Mesenchymal stem cell (in vitro differentiated cells and primary cell): Measurements from ENCODE around the gene DLAT.
"Not testable (repeated sequence)": the region's sequence is repeated elsewhere in the genome, so short reads cannot be mapped to it uniquely, and the experiment has no call there.

Source experiments
- DNase-seq: peaks from one replicate; pipeline ENCODE4 v3.0.0-alpha.2; 2013
- H2AFZ ChIP-seq: one replicate; pipeline ENCODE4 v1.6.1; 2013; ENCODE audit warnings: low read depth, mild to moderate bottlenecking, control low read depth, inconsistent platforms, low read length, moderate library complexity
- H2AK5ac ChIP-seq: 2 replicates; pipeline ENCODE4 v1.6.1; 2013; ENCODE audit warnings: low read length, moderate library complexity, mild to moderate bottlenecking, inconsistent platforms; ENCODE audit not compliant: severe bottlenecking
- H2BK120ac ChIP-seq: one replicate; pipeline ENCODE4 v1.6.1; 2013; ENCODE audit warnings: low read depth, mild to moderate bottlenecking, inconsistent platforms, low read length, moderate library complexity
- H2BK12ac ChIP-seq, 2 experiments: one replicate each; pipeline ENCODE4 v1.6.1; 2013; ENCODE audit warnings: inconsistent platforms in 2 of 2, low read length in 2 of 2, mild to moderate bottlenecking in 2 of 2, moderate library complexity in 2 of 2, control low read depth in 1 of 2
- H2BK15ac ChIP-seq: one replicate; pipeline ENCODE4 v1.6.1; 2013; ENCODE audit warnings: mild to moderate bottlenecking, low read depth, inconsistent platforms; ENCODE audit not compliant: poor library complexity, severe bottlenecking
- H2BK5ac ChIP-seq: 2 replicates; pipeline ENCODE4 v1.6.1; 2013; ENCODE audit warnings: low read depth, mild to moderate bottlenecking, low read length, control low read depth, inconsistent platforms; ENCODE audit not compliant: poor library complexity, severe bottlenecking
- H3K14ac ChIP-seq, 2 experiments: one replicate each; pipeline ENCODE4 v1.6.1; 2013; ENCODE audit warnings: inconsistent platforms in 2 of 2, low read length in 2 of 2, control low read depth in 1 of 2, mild to moderate bottlenecking in 1 of 2, moderate library complexity in 1 of 2
- H3K18ac ChIP-seq, 2 experiments: one replicate each; pipeline ENCODE4 v1.6.1; 2013; ENCODE audit warnings: inconsistent platforms in 2 of 2, low read length in 2 of 2, control low read depth in 1 of 2, low read depth in 1 of 2, mild to moderate bottlenecking in 1 of 2
- H3K23ac ChIP-seq, 2 experiments: one replicate each; pipeline ENCODE4 v1.6.1; 2013; ENCODE audit warnings: inconsistent platforms in 2 of 2, low read length in 2 of 2, mild to moderate bottlenecking in 2 of 2, moderate library complexity in 2 of 2, control low read depth in 1 of 2
- H3K27ac ChIP-seq: 2 replicates; pipeline ENCODE4 v1.5.1; 2013; ENCODE audit warnings: mild to moderate bottlenecking, moderate library complexity, low read length, control low read depth, inconsistent platforms; ENCODE audit not compliant: poor library complexity, severe bottlenecking
- H3K27me3 ChIP-seq, 2 experiments: 2 replicates each; pipeline versions ENCODE4 v1.6.1 to v1.7.0; 2013; ENCODE audit warnings: low read length in 2 of 2, mild to moderate bottlenecking in 2 of 2, moderate library complexity in 2 of 2, control low read depth in 1 of 2, inconsistent platforms in 1 of 2; ENCODE audit not compliant: control insufficient read depth in 1 of 2, insufficient read depth in 1 of 2
- H3K36me3 ChIP-seq, 2 experiments: 2 replicates each; pipeline versions ENCODE4 v1.6.1 to v1.7.0; 2013; ENCODE audit warnings: low read length in 2 of 2, control low read depth in 1 of 2, inconsistent platforms in 1 of 2, low read depth in 1 of 2, mild to moderate bottlenecking in 1 of 2; ENCODE audit not compliant: insufficient read depth in 2 of 2, control insufficient read depth in 1 of 2
- H3K4ac ChIP-seq, 2 experiments: one replicate each; pipeline ENCODE4 v1.6.1; 2013; ENCODE audit warnings: inconsistent platforms in 2 of 2, low read length in 2 of 2, mild to moderate bottlenecking in 2 of 2, moderate library complexity in 2 of 2, control low read depth in 1 of 2, low read depth in 1 of 2
- H3K4me1 ChIP-seq: 2 replicates; pipeline ENCODE4 v1.6.1; 2013; ENCODE audit warnings: low read depth, low read length, control low read depth; ENCODE audit not compliant: control insufficient read depth, insufficient read depth
- H3K4me2 ChIP-seq: 2 replicates; pipeline ENCODE4 v1.6.1; 2013; ENCODE audit warnings: low read length, mild to moderate bottlenecking, inconsistent platforms; ENCODE audit not compliant: poor library complexity, severe bottlenecking
- H3K4me3 ChIP-seq, 2 experiments: 2 replicates each; pipeline versions ENCODE4 v1.5.1 to v1.7.0; 2013; ENCODE audit warnings: low read length in 2 of 2, mild to moderate bottlenecking in 2 of 2, control low read depth in 1 of 2, low read depth in 1 of 2; ENCODE audit not compliant: insufficient read depth in 1 of 2
- H3K79me1 ChIP-seq: replicated peaks from 2 replicates; pipeline ENCODE4 v1.6.1; 2013; ENCODE audit warnings: mild to moderate bottlenecking, control low read depth, low read length, inconsistent platforms; ENCODE audit not compliant: poor library complexity, severe bottlenecking
- H3K9ac ChIP-seq: 2 replicates; pipeline ENCODE4 v1.7.0; 2013; ENCODE audit warnings: mild to moderate bottlenecking, low read length, moderate library complexity
- H3K9me3 ChIP-seq: 2 replicates; pipeline ENCODE4 v1.7.0; 2013; ENCODE audit warnings: mild to moderate bottlenecking, low read length; ENCODE audit not compliant: control insufficient read depth
- H4K8ac ChIP-seq: one replicate; pipeline ENCODE4 v1.6.1; 2013; ENCODE audit warnings: inconsistent platforms, mild to moderate bottlenecking, low read length, moderate library complexity
- H4K91ac ChIP-seq: one replicate; pipeline ENCODE4 v1.6.1; 2013; ENCODE audit warnings: mild to moderate bottlenecking, low read length, inconsistent platforms
- WGBS: methylation state at CpG from one replicate; pipeline ENCODE4 v1.1.7; 2013; ENCODE audit warnings: mixed read lengths; 5-methylcytosine and 5-hydroxymethylcytosine counted together

DLAT gene

DNA sequence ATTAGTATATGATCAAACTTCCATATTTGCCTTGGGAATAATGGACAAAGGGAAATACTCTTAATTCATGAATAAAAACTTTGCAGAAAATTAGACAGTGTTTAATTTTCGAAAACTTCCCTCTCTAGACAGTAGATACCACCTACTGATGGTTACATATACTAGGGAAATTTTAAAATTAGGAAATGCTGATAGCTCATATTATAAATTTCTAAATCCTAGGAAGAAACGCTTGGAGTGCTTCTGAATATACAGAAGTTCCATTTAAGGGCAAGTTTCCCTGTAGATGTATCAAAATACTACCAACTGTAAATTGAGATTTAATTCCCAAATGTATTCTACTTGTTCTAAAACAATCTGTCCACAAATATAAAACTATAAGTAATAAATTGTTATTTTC is 70.1 kb downstream of the DLAT start:
- H3K9me3 ChIP-seq, H4K91ac ChIP-seq, H2AFZ ChIP-seq, H2BK12ac ChIP-seq, H2BK15ac ChIP-seq, H3K4me1 ChIP-seq, H2AK5ac ChIP-seq, H3K27ac ChIP-seq, H3K9ac ChIP-seq, H2BK5ac ChIP-seq, H3K23ac ChIP-seq, H3K79me1 ChIP-seq, H2BK120ac ChIP-seq, H3K14ac ChIP-seq, DNase-seq, H3K27me3 ChIP-seq, H3K4ac ChIP-seq, H3K18ac ChIP-seq, H3K4me2 ChIP-seq, H3K4me3 ChIP-seq, H4K8ac ChIP-seq: not testable (repeated sequence)
- H3K36me3 ChIP-seq: peaks cover 16 to 70% of the 10 kb centered on the region in 2 experiments
- whole genome bisulfite sequencing: no CpG with 5 or more reads among the region's 2 CpGs

DNA sequence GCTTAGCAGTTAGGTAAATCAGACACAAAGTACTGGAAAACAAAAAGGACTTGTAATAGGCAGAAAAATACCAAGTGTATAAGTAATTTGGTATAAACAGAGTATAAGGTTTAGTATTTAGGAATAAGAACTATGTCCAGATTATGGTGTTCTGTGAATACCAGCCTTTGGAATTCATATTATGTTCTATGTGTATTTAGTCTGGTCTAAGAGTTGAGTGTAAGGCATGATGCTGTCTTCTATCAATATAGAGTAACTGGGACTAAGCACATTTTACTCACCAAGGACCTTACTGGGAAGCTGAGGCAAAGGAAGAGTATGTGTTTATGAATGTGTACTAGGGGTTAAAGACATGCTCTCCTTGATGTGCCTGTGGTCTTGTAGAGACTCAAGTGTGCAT is 71.0 kb downstream of the DLAT start:
- no peak overlapping the region for H2BK120ac ChIP-seq
- H2BK15ac ChIP-seq: no peak overlapping the region
- no peak overlapping the region for H3K27ac ChIP-seq
- no peak overlapping the region for H3K18ac ChIP-seq
- H2AK5ac ChIP-seq: no peak overlapping the region
- no peak for DNase-seq
- no peak overlapping the region for H3K4me2 ChIP-seq
- no peak overlapping the region for H3K4ac ChIP-seq
- no peak overlapping the region for H2BK12ac ChIP-seq
- peaks cover 12 to 61% of the 10 kb centered on the region in 2 experiments for H3K36me3 ChIP-seq
- no peaks in the 10 kb centered on the region for H3K4me1 ChIP-seq
- no peak overlapping the region for H4K91ac ChIP-seq
- H2BK5ac ChIP-seq: no peak overlapping the region
- no peak overlapping the region for H3K4me3 ChIP-seq
- peaks cover 7% of the 10 kb centered on the region for H3K79me1 ChIP-seq
- no peaks in the 10 kb centered on the region for H3K9me3 ChIP-seq
- no peak overlapping the region for H4K8ac ChIP-seq
- no peak overlapping the region for H2AFZ ChIP-seq
- H3K23ac ChIP-seq: no peak overlapping the region
- H3K14ac ChIP-seq: no peak overlapping the region
- H3K27me3 ChIP-seq: no peaks in the 10 kb centered on the region
- no peak overlapping the region for H3K9ac ChIP-seq

DNA sequence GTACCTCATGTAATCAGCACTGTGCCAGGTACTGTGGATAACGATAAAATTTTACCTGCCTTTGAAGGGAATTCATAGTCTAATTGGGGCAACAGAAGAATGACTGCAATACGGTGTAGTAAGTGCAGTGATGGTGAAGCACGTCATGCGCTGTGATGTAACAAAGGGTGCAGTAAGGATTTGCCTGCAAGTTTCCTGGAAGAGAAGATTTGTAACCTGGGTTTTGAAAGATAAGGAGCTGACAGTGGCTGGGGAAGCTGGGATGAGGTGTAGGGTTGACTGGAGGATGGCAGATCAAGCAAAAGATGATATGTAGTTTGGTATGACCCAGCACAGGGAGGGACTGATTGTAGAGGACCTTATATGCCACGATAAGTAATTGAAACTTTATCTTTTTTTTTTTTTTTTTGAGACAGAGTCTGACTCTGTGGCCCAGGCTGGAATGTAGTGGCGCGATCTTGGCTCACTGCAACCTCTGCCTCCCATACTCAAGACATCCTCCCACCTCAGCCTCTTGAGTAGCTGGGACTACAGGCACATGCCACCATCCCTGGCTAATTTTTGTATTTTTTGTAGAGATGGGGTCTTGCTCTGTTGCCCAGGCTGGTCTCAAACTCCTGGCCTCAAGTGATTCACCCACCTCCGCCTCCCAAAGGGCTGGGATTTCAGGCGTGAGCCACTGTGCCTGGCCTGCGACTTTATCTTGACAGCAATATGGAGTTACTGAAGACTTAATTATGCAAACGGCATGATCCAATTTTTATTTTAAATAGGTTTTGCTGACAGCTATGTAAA is 72.7 kb downstream of the DLAT start:
- Histone ChIP-seq H3K79me1 (peaks cover 2% of the 10 kb centered on the region), H3K4me3 (no peak overlapping the region), H3K4ac (no peak overlapping the region), H3K4me1 (no peaks in the 10 kb centered on the region), H2AFZ (no peak overlapping the region), H2BK120ac (no peak overlapping the region), H3K27ac (no peak overlapping the region), H3K14ac (no peak overlapping the region), H4K8ac (no peak overlapping the region), H3K9ac (no peak overlapping the region), H3K18ac (no peak overlapping the region), H2BK5ac (no peak overlapping the region), H3K23ac (no peak overlapping the region), H3K27me3 (no peaks in the 10 kb centered on the region), H3K36me3 (peaks cover 8 to 44% of the 10 kb centered on the region in 2 experiments), H2BK12ac (no peak overlapping the region), H3K4me2 (no peak overlapping the region), H4K91ac (peak overlapping the region; percentile 27), H2BK15ac (no peak overlapping the region), H2AK5ac (no peak overlapping the region), H3K9me3 (no peaks in the 10 kb centered on the region)
- no peak for DNase-seq
- 98% methylated on average over 8 of the region's 11 CpGs for WGBS

DNA sequence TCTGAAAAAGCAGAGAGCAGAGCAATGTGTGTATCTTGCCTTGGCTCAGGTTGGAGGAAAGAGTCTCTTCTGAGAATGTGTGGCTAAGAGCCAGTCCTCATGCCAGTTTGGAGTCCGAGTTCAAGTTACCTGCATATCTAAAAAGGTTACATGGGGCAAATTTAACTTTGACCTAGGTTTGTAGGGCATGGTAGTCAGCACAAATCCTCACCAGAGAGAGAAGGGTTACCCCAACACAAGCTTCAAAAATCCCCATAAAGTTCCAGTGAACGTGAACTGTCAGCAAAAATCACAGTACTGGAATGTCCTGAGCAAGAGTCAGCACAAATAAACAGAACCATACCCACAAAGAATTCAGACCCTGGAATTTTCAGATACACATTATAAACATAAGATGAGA is 75.3 kb downstream of the DLAT start:
- 57% methylated on average over 2 of the region's 2 CpGs for WGBS
- peak overlapping the region in 1 of 2 experiments; percentile 32 for H2BK12ac ChIP-seq
- no peaks in the 10 kb centered on the region for H3K27me3 ChIP-seq
- H3K14ac ChIP-seq: no peak overlapping the region
- H4K91ac ChIP-seq: no peak overlapping the region
- no peak overlapping the region for H4K8ac ChIP-seq
- no peaks in the 10 kb centered on the region for H3K9me3 ChIP-seq
- H3K4me1 ChIP-seq: no peaks in the 10 kb centered on the region
- no peak overlapping the region for H3K23ac ChIP-seq
- H3K4ac ChIP-seq: no peak overlapping the region
- no peak overlapping the region for H3K9ac ChIP-seq
- peaks cover 5 to 24% of the 10 kb centered on the region in 2 experiments for H3K36me3 ChIP-seq
- DNase-seq: peak; percentile 73
- peak overlapping the region in 1 of 2 experiments; percentile 72 for H3K18ac ChIP-seq
- no peak overlapping the region for H2AFZ ChIP-seq
- H2AK5ac ChIP-seq: no peak overlapping the region
- H3K27ac ChIP-seq: peak overlapping the region; percentile 46
- no peak overlapping the region for H3K4me3 ChIP-seq
- no peak overlapping the region for H2BK120ac ChIP-seq
- no peak overlapping the region for H2BK5ac ChIP-seq
- no peak overlapping the region for H2BK15ac ChIP-seq
- peaks cover 2% of the 10 kb centered on the region for H3K79me1 ChIP-seq
- H3K4me2 ChIP-seq: no peak overlapping the region
